Body of pancreas (tissue), 4 donors: ENCODE results near the gene LST1. TPM values are rescaled to one million over a fixed set of nuclear protein-coding genes. Genes with fewer than 3 reads are reported as not detected.
A peak's percentile ranks its signal among the peaks of the same experiment; 100 is the strongest.

ENCODE experiments used
- ATAC-seq: fragments of 150-250 bp; one replicate; pipeline ENCODE4 v1.9.1; 2016
- DNase-seq, 4 donors: peaks; one replicate each; pipeline ENCODE4 v3.0.0-alpha.2; 2019
- H3K27ac ChIP-seq, 4 donors: fragments of 200-600 bp; sonication (generic); 1 replicate in 3 of 4; 2 replicates in 1 of 4; pipeline versions ENCODE4 v1.5.1 to v1.6.1; 2016 to 2019; ENCODE audit warnings: mild to moderate bottlenecking in 1 of 4, mixed read lengths in 1 of 4, moderate library complexity in 1 of 4
- H3K27me3 ChIP-seq, 2 donors: fragments of 200-600 bp; sonication (generic); one replicate each; pipeline ENCODE4 v1.6.0; 2016; ENCODE audit warnings: mild to moderate bottlenecking in 1 of 2
- H3K36me3 ChIP-seq, 2 donors: fragments of 200-600 bp; sonication (generic); replicated peaks in 1 of 2; 2 replicates each; pipeline ENCODE4 v1.5.1; 2016; ENCODE audit warnings: low read depth in 2 of 2; ENCODE audit not compliant: insufficient read depth in 1 of 2
- H3K4me1 ChIP-seq: fragments of 200-600 bp; sonication (generic); one replicate; pipeline ENCODE4 v1.6.0; 2016
- H3K4me3 ChIP-seq, 2 donors: fragments of 200-600 bp; sonication (generic); 1 replicate in 1 of 2; 2 replicates in 1 of 2; pipeline ENCODE4 v1.5.1; 2016 to 2019
- H3K9me3 ChIP-seq, 3 donors: fragments of 200-600 bp; sonication (generic); 1 replicate in 2 of 3; 2 replicates in 1 of 3; pipeline ENCODE4 v1.5.1; 2016
- CTCF ChIP-seq, 7 experiments: fragments of 450-650 bp in 4 of 7; fragments of 200-600 bp in 3 of 7; sonication (generic) in 3 of 7; IDR thresholded peaks; one replicate each; pipeline ENCODE4 v1.5.1; 2016 to 2019; ENCODE audit warnings: antibody characterized with exemption in 7 of 7
- POLR2A ChIP-seq, 3 donors: fragments of 450-650 bp; IDR thresholded peaks; one replicate each; pipeline ENCODE4 v1.6.1; 2016; ENCODE audit warnings: antibody characterized with exemption in 3 of 3, mild to moderate bottlenecking in 2 of 3
- WGBS, 2 donors: methylation state at CpG; one replicate each; pipeline ENCODE4 v1.1.5; 2017; 5-methylcytosine and 5-hydroxymethylcytosine counted together
- intact Hi-C: fragments of 100-400 bp; cut with DNase I; formaldehyde crosslinking; loops from one replicate; pipeline ENCODE4 v1.15.1; 2023
- total RNA-seq, 2 donors: library from RNA; depleted of rRNA; stranded (reverse); fragments of >200 nt; gene quantifications; one replicate each; pipeline ENCODE4 v1.1.0, GENCODE V29; 2016

The LST1 gene
- total RNA-seq, 2 donors from 2014 or later = 2.9 to 6.9 TPM

GRCh38 chr6:31582230-31582643 is 3.8 kb upstream of the LST1 start, which contains the start of gene LTB:
Gene LTB (minus strand): TSS chr6:31582424. CDS start chr6:31582417, 7 bp downstream.
- intact Hi-C loops = no loop called here
- WGBS, 2 donors = 64 to 88% methylated on average over 1 to 3 of the region's 3 CpGs
- Histone ChIP-seq H3K27ac (peak within 1 kb of the TSS in 3 of 4 donors; percentile 56 to 73 (median 62)), H3K4me1 (peaks cover 40% of the 10 kb centered on the region), H3K9me3 (no peaks in the 10 kb centered on the region), H3K36me3 (no peaks in the 10 kb centered on the region), H3K27me3 (no peaks in the 10 kb centered on the region), H3K4me3 (peak within 1 kb of the TSS; percentile 48 to 57)
- TF ChIP-seq CTCF (IDR thresholded peaks at IDR 0.05) (no peak), POLR2A (IDR thresholded peaks at IDR 0.05) (no peak)
- DNase-seq (no peak), ATAC-seq (no peak)

- Histone ChIP-seq H3K27ac (no peak overlapping the region), H3K4me3 (no peak overlapping the region), H3K9me3 (no peaks in the 10 kb centered on the region), H3K36me3 (no peaks in the 10 kb centered on the region), H3K4me1 (peaks cover 15% of the 10 kb centered on the region), H3K27me3 (no peaks in the 10 kb centered on the region)
- DNase-seq (no peak), ATAC-seq (no peak)
- intact Hi-C loops = no loop called here
- no peak for TF ChIP-seq POLR2A (IDR thresholded peaks at IDR 0.05)
- TF ChIP-seq CTCF (IDR thresholded peaks at IDR 0.05) = peak in 1 of 7 experiments; percentile 19
- 48 to 54% methylated on average over 2 of the region's 2 CpGs for WGBS, 2 donors
These were observed 586 bp upstream of the LST1 start for GRCh38 chr6:31585491-31585890.

- H3K4me3 ChIP-seq = no peak overlapping the region
- intact Hi-C loops = no loop called here
- no peaks in the 10 kb centered on the region for H3K36me3 ChIP-seq
- peaks cover 8% of the 10 kb centered on the region for H3K4me1 ChIP-seq
- no peaks in the 10 kb centered on the region for H3K9me3 ChIP-seq
- no peak for TF ChIP-seq CTCF (IDR thresholded peaks at IDR 0.05)
- TF ChIP-seq POLR2A (IDR thresholded peaks at IDR 0.05) = no peak
- no peaks in the 10 kb centered on the region for H3K27me3 ChIP-seq
- ATAC-seq = no peak
- WGBS, 2 donors = 37 to 54% methylated on average over 3 to 9 of the region's 9 CpGs
- DNase-seq = peak in 1 of 4 donors; percentile 32
- H3K27ac ChIP-seq = peak overlapping the region in 1 of 4 donors; percentile 22
These were observed 663 bp downstream of the LST1 start for GRCh38 chr6:31586599-31587281.

GRCh38 chr6:31587791-31588777 is 2.0 kb downstream of the LST1 start:
- H3K9me3 ChIP-seq = no peaks in the 10 kb centered on the region
- no peaks in the 10 kb centered on the region for H3K27me3 ChIP-seq
- no peak overlapping the region for H3K27ac ChIP-seq
- 56 to 61% methylated on average over 11 of the region's 12 CpGs for WGBS, 2 donors
- no peak for ATAC-seq
- no peaks in the 10 kb centered on the region for H3K4me1 ChIP-seq
- TF ChIP-seq CTCF (IDR thresholded peaks at IDR 0.05) = no peak
- TF ChIP-seq POLR2A (IDR thresholded peaks at IDR 0.05) = no peak
- H3K36me3 ChIP-seq = no peaks in the 10 kb centered on the region
- H3K4me3 ChIP-seq = no peak overlapping the region
- intact Hi-C loops = no loop called here
- DNase-seq = no peak
